K562 (cell line): Measurements from ENCODE around the gene CHMP3. TPM values are rescaled to one million over a fixed set of nuclear protein-coding genes. Genes with fewer than 3 reads are reported as not detected.

Experiments
- ATAC-seq: fragments of 200-7000 bp; cut with Tn5 transposase; 3 replicates; pipeline ENCODE4 v1.9.1; 2020; ENCODE audit warnings: moderate library complexity
- BruUV-seq: library from RNA; stranded (reverse); fragments of 400-500 nt; replicated peaks from 2 replicates; lab custom pipeline; 2021; lab: Mats Ljungman, UMichigan
- CTCF ChIA-PET: fragments of 300-600 bp; formaldehyde crosslinking; extraction: SDS; loops from one replicate; lab custom pipeline; 2021; ENCODE audit warnings: low intra/inter-chr PET ratio; lab: Yijun Ruan, JAX
- POLR2A ChIA-PET: fragments of 300-600, 350-650 bp; sonication (Branson Sonifier 250); formaldehyde crosslinking; extraction: SDS; loops from one replicate; lab custom pipeline; 2021; ENCODE audit warnings: antibody characterized with exemption, inconsistent platforms; lab: Yijun Ruan, JAX
- DNase-seq, 4 experiments: peaks; one replicate each; pipeline versions ENCODE4 v3.0.0 to v3.0.0-alpha.2; 2011 to 2018; ENCODE audit warnings: low spot score in 3 of 4, mixed read lengths in 3 of 4; ENCODE audit errors: extremely low read depth in 1 of 4
- FAIRE-seq: peaks from 2 replicates; lab custom pipeline; 2011; peaks lifted over from hg19 to GRCh38; lab: Jason Lieb, UNC
- H2AFZ ChIP-seq: 2 replicates; pipeline ENCODE4 v1.6.0; 2011; ENCODE audit warnings: low read depth, low read length, control low read depth, inconsistent platforms
- H3K27ac ChIP-seq: fragments of 200-600 bp; 3 replicates; pipeline ENCODE4 v1.8.0; 2011; ENCODE audit warnings: low read depth, mild to moderate bottlenecking, control low read depth, inconsistent platforms, low read length, moderate library complexity, mixed read lengths; ENCODE audit errors: extremely low read depth
- H3K27me3 ChIP-seq, 2 experiments: fragments of 300-600 bp in 1 of 2; 2 replicates in 1 of 2; 3 replicates in 1 of 2; pipeline versions ENCODE4 v1.6.0 to v1.8.0; 2011; ENCODE audit warnings: inconsistent platforms in 2 of 2, low read length in 2 of 2, mild to moderate bottlenecking in 1 of 2, mixed read lengths in 1 of 2, moderate library complexity in 1 of 2; ENCODE audit not compliant: control insufficient read depth in 2 of 2, insufficient read depth in 2 of 2
- H3K36me3 ChIP-seq: fragments of 300-600 bp; 3 replicates; pipeline ENCODE4 v1.8.0; 2011; ENCODE audit warnings: mild to moderate bottlenecking, low read length, inconsistent platforms; ENCODE audit not compliant: control insufficient read depth, insufficient read depth
- H3K4me1 ChIP-seq, 2 experiments: fragments of 200-600 bp in 1 of 2; replicated peaks in 1 of 2; 2 replicates in 1 of 2; 3 replicates in 1 of 2; pipeline versions ENCODE4 v1.5.1 to v1.8.0; 2011; ENCODE audit warnings: inconsistent platforms in 2 of 2, low read length in 2 of 2, mild to moderate bottlenecking in 1 of 2, mixed read lengths in 1 of 2, moderate library complexity in 1 of 2; ENCODE audit not compliant: control insufficient read depth in 2 of 2, insufficient read depth in 2 of 2
- H3K4me2 ChIP-seq: 2 replicates; pipeline ENCODE4 v1.6.1; 2011; ENCODE audit warnings: low read length, control low read depth, inconsistent platforms, mixed read lengths; ENCODE audit not compliant: insufficient read depth
- H3K4me3 ChIP-seq: fragments of 200-600 bp; sonication (generic), shearing (Covaris generic); 2 replicates; pipeline ENCODE4 v1.5.1; 2016; ENCODE audit warnings: control low read depth, inconsistent platforms
- H3K79me2 ChIP-seq: fragments of 200-600 bp; 3 replicates; pipeline ENCODE4 v1.8.0; 2011; ENCODE audit warnings: low read length, inconsistent platforms; ENCODE audit not compliant: control insufficient read depth, insufficient read depth
- H3K9ac ChIP-seq, 2 experiments: 2 replicates each; pipeline versions ENCODE4 v1.6.0 to v1.6.1; 2011; ENCODE audit warnings: low read depth in 2 of 2, low read length in 2 of 2, control low read depth in 1 of 2, inconsistent platforms in 1 of 2, mild to moderate bottlenecking in 1 of 2, mixed read lengths in 1 of 2; ENCODE audit not compliant: insufficient read depth in 1 of 2
- H3K9me1 ChIP-seq: one replicate; pipeline ENCODE4 v1.6.0; 2011; ENCODE audit warnings: inconsistent platforms, mild to moderate bottlenecking, low read length, moderate library complexity; ENCODE audit not compliant: control insufficient read depth, insufficient read depth
- H3K9me3 ChIP-seq: replicated peaks from 2 replicates; pipeline ENCODE4 v1.5.1; 2011; ENCODE audit warnings: low read depth, low read length, inconsistent platforms; ENCODE audit not compliant: control insufficient read depth, insufficient read depth
- H4K20me1 ChIP-seq: replicated peaks from 2 replicates; pipeline ENCODE4 v1.6.1; 2011; ENCODE audit warnings: low read length, inconsistent platforms, mixed read lengths; ENCODE audit not compliant: control insufficient read depth, insufficient read depth
- CEBPG ChIP-seq, 3 experiments: fragments of 200-800 bp in 1 of 3; sonication (Bioruptor generic) in 1 of 3; sonication (generic) in 1 of 3; formaldehyde crosslinking in 1 of 3; IDR thresholded peaks in 2 of 3; conservative IDR thresholded peaks in 1 of 3; 2 replicates each; pipeline versions ENCODE4 v1.6.1 to v1.8.0; 2016 to 2022; ENCODE audit warnings: missing compliant biosample characterization in 2 of 3, missing genetic modification characterization in 2 of 3, mild to moderate bottlenecking in 1 of 3, missing genetic modification reagents in 1 of 3
- CREBBP ChIP-seq: IDR thresholded peaks from one replicate; pipeline ENCODE4 v1.6.1; 2012; ENCODE audit warnings: low read depth, mild to moderate bottlenecking, control low read depth, inconsistent platforms, low read length
- FOXA1 ChIP-seq: fragments of 450-650 bp; IDR thresholded peaks from 2 replicates; pipeline ENCODE4 v1.6.1; 2016; ENCODE audit warnings: mild to moderate bottlenecking, borderline replicate concordance
- FUS ChIP-seq: fragments of 200-400 bp; formaldehyde crosslinking; optimal IDR thresholded peaks from 2 replicates; pipeline ENCODE3; 2017; ENCODE audit warnings: low read depth, low read length
- GABPA ChIP-seq: fragments of 200-800 bp; sonication (Bioruptor generic); conservative IDR thresholded peaks from 2 replicates; pipeline ENCODE4 v1.6.1; 2016; ENCODE audit warnings: low read depth, missing genetic modification characterization, missing compliant biosample characterization
- GTF2A2 ChIP-seq: IDR thresholded peaks from 2 replicates; pipeline ENCODE4 v1.6.1; 2016; ENCODE audit warnings: mild to moderate bottlenecking, missing genetic modification characterization, missing compliant biosample characterization
- MCM2 ChIP-seq: fragments of 450-650 bp; IDR thresholded peaks from 2 replicates; pipeline ENCODE4 v1.6.1; 2017; ENCODE audit warnings: low read depth, mild to moderate bottlenecking
- MNT ChIP-seq, 2 experiments: fragments of 450-650 bp; conservative IDR thresholded peaks; 2 replicates each; pipeline ENCODE4 v1.6.1; 2017; ENCODE audit warnings: mild to moderate bottlenecking in 2 of 2, moderate library complexity in 2 of 2
- PHF8 ChIP-seq: fragments of 200-600 bp; sonication (generic); IDR thresholded peaks from 2 replicates; pipeline ENCODE4 v1.6.1; 2012; ENCODE audit warnings: mixed run types, mild to moderate bottlenecking, inconsistent platforms, low read length, moderate library complexity, borderline replicate concordance
- RUNX1 ChIP-seq: sonication (generic); IDR thresholded peaks from 2 replicates; pipeline ENCODE4 v1.6.1; 2016; ENCODE audit warnings: antibody characterized with exemption, low read depth
- SNIP1 ChIP-seq: fragments of 450-650 bp; IDR thresholded peaks from 2 replicates; pipeline ENCODE4 v1.7.1; 2017; ENCODE audit warnings: low read depth, mild to moderate bottlenecking
- TCF15 ChIP-seq: fragments of 250-450 bp; sonication (Bioruptor Pico); IDR thresholded peaks from 2 replicates; pipeline ENCODE4 v1.8.0; 2022; ENCODE audit warnings: moderate library complexity, mild to moderate bottlenecking, inconsistent platforms
- ZBTB9 ChIP-seq: fragments of 450-650 bp; formaldehyde crosslinking; IDR thresholded peaks from 2 replicates; pipeline ENCODE4 v1.4.0; 2020; ENCODE audit warnings: mild to moderate bottlenecking, moderate library complexity
- ZFP1 ChIP-seq: fragments of 450-650 bp; formaldehyde crosslinking; IDR thresholded peaks from 2 replicates; pipeline ENCODE4 v1.4.0; 2020; ENCODE audit warnings: mild to moderate bottlenecking, mixed read lengths
- ZNF584 ChIP-seq: fragments of 200-800 bp; sonication (Bioruptor generic); IDR thresholded peaks from 2 replicates; pipeline ENCODE4 v1.6.1; 2016; ENCODE audit warnings: low read depth, mild to moderate bottlenecking, missing genetic modification characterization, missing compliant biosample characterization
- ZNF830 ChIP-seq: fragments of 250-450 bp; sonication (Bioruptor Pico); IDR thresholded peaks from 2 replicates; pipeline ENCODE4 v1.5.0; 2021; ENCODE audit warnings: mild to moderate bottlenecking
- WGBS: fragments of 100-300 bp; shearing (Covaris generic); methylation state at CpG from one replicate; pipeline ENCODE4 v1.1.6; 2016; ENCODE audit warnings: low coverage, mixed read lengths; ENCODE audit not compliant: insufficient coverage; ENCODE audit errors: missing lambda C conversion rate; 5-methylcytosine and 5-hydroxymethylcytosine counted together
- in situ Hi-C: fragments of 300-500 bp; cut with MboI; formaldehyde crosslinking; loops from 4 replicates; pipeline ENCODE4 v1.15.0; 2018; ENCODE audit warnings: inconsistent platforms, mixed read lengths
- intact Hi-C: fragments of 100-400 bp; cut with micrococcal nuclease; formaldehyde crosslinking; loops from 2 replicates; pipeline ENCODE4 v1.14.2; 2022
- polyA plus RNA-seq, 8 experiments: library from polyadenylated mRNA; depleted of rRNA in 4 of 8; stranded (reverse) in 5 of 8; unstranded in 3 of 8; fragments of >200 nt; fragmentation: Nextera tagmentation in 2 of 8; fragmentation: Illumina TruSeq in 1 of 8; extraction: Ambion mirVana in 2 of 8; extraction: Trizol in 1 of 8; gene quantifications; 2 replicates each; pipeline versions ENCODE4 v1.2.1 to v1.2.3, GENCODE V29; 2011 to 2014; ENCODE audit warnings: inconsistent platforms in 1 of 8, missing spikeins in 1 of 8
- total RNA-seq, 7 experiments: library from RNA; depleted of rRNA in 6 of 7; stranded (reverse); fragments of >200 nt in 6 of 7; fragmentation: Illumina TruSeq in 2 of 7; extraction: Trizol in 2 of 7; gene quantifications; 2 replicates each; pipeline versions ENCODE4 v1.2.1 to v1.2.3, GENCODE V29; 2011 to 2021; ENCODE audit warnings: low replicate concordance in 1 of 7

Gene CHMP3
- total and polyA plus RNA-seq, 9 of the 15 experiments (the other 6 are each of a cell fraction or from before 2014, with no cell fraction given), result 20.6 to 52.5 (median 31.7) TPM

GRCh38 chr2:86512892-86513291 lies 50.4 kb downstream of the CHMP3 start:
- 85% methylated on average over 2 of the region's 2 CpGs for WGBS
- Histone ChIP-seq H3K36me3 (peaks cover 11% of the 10 kb centered on the region; the same call in 2 of the 3 replicates), H4K20me1 (no peaks in the 10 kb centered on the region; the same call in 1 of the 2 replicates), H3K4me3 (no peak overlapping the region), H3K9ac (no peak overlapping the region), H3K27me3 (no peaks in the 10 kb centered on the region), H3K4me1 (no peaks in the 10 kb centered on the region), H3K27ac (no peak overlapping the region), H3K9me3 (no peaks in the 10 kb centered on the region), H3K9me1 (no peaks in the 10 kb centered on the region), H3K79me2 (no peaks in the 10 kb centered on the region), H3K4me2 (no peak overlapping the region), H2AFZ (no peak overlapping the region)
- CTCF ChIA-PET, result no interaction called here
- intact Hi-C loops, result no loop called here
- FAIRE-seq (no peak), ATAC-seq (no peak), DNase-seq (no peak)
- in situ Hi-C loops, result no loop called here
- POLR2A ChIA-PET, result no interaction called here
- TF ChIP-seq CEBPG (CRISPR knock-in tag; IDR thresholded peaks at IDR 0.05) (no peak), CEBPG (tag; conservative IDR thresholded peaks at IDR 0.05 in 1 of 2, IDR thresholded peaks at IDR 0.05 in 1 of 2) (no peak), SNIP1 (no peak), GABPA (tag) (no peak), CREBBP (no peak), MCM2 (no peak), ZNF830 (CRISPR knock-in tag) (no peak), PHF8 (no peak), ZBTB9 (no peak), GTF2A2 (no peak), FUS (no peak), FOXA1 (no peak), TCF15 (CRISPR knock-in tag) (no peak), MNT (conservative IDR thresholded peaks at IDR 0.05) (no peak), RUNX1 (no peak), ZNF584 (CRISPR knock-in tag) (no peak), ZFP1 (CRISPR knock-in tag) (no peak)
- BruUV-seq, result no TSS peak
